Mucosa of stomach (tissue), 1 donor: Measurements from ENCODE around the gene ERAL1.

ENCODE experiments used
- H3K27me3 ChIP-seq: one replicate; pipeline ENCODE4 v1.7.0; 2013; ENCODE audit warnings: mild to moderate bottlenecking, low read length; ENCODE audit not compliant: control insufficient read depth, insufficient read depth
- H3K36me3 ChIP-seq: one replicate; pipeline ENCODE4 v1.7.0; 2013; ENCODE audit warnings: low read length; ENCODE audit not compliant: control insufficient read depth, insufficient read depth
- H3K4me1 ChIP-seq: one replicate; pipeline ENCODE4 v1.7.0; 2013; ENCODE audit warnings: mild to moderate bottlenecking, low read length; ENCODE audit not compliant: control insufficient read depth, insufficient read depth
- H3K4me3 ChIP-seq: one replicate; pipeline ENCODE4 v1.7.0; 2013; ENCODE audit warnings: low read length
- H3K9ac ChIP-seq: one replicate; pipeline ENCODE4 v1.7.0; 2013; ENCODE audit warnings: mild to moderate bottlenecking, low read length, moderate library complexity
- H3K9me3 ChIP-seq: one replicate; pipeline ENCODE4 v1.7.0; 2013; ENCODE audit warnings: mild to moderate bottlenecking, low read length, moderate library complexity; ENCODE audit not compliant: control insufficient read depth
- donor health status: Pancreatic carcinoma.

ERAL1 gene

DNA sequence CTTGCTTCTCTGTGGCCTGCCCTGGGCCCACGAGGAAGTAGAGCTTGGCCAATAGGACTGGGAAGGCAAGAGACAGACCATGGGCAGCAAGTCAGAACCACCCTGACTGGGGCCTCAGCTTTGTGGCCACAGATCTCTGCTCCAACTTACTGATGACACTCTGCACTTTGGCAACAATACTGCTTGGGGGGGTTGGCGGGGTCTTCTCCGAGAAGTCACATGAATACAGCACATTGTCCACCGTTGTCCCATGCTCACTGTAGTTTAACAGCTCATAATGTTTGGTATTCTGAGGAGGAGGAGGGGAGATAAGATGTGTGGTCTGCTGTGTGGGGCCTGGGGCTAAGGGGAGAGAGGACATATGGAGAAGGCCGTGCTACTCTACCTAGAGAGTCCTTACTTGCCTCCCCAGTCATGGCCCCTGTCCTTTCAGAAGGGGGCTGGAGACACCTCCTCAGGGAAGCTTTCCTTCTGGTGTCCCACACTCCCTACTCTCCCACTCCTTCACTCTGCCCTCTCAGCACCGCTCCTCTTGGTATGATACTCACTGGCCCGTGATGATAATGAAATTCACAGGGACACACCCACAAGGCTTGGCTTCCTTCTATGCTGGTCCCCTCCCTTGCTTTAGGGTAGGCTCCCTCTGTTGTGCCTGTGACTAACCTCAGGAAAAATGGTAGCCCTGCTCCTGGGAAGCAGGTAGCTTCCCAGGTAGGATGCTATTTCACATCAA is 52.1 kb downstream of the ERAL1 start:
- Histone ChIP-seq H3K36me3 (peaks cover 18% of the 10 kb centered on the region), H3K27me3 (no peaks in the 10 kb centered on the region), H3K9ac (no peak overlapping the region), H3K9me3 (no peaks in the 10 kb centered on the region), H3K4me3 (no peak overlapping the region), H3K4me1 (peaks cover 22% of the 10 kb centered on the region)

DNA sequence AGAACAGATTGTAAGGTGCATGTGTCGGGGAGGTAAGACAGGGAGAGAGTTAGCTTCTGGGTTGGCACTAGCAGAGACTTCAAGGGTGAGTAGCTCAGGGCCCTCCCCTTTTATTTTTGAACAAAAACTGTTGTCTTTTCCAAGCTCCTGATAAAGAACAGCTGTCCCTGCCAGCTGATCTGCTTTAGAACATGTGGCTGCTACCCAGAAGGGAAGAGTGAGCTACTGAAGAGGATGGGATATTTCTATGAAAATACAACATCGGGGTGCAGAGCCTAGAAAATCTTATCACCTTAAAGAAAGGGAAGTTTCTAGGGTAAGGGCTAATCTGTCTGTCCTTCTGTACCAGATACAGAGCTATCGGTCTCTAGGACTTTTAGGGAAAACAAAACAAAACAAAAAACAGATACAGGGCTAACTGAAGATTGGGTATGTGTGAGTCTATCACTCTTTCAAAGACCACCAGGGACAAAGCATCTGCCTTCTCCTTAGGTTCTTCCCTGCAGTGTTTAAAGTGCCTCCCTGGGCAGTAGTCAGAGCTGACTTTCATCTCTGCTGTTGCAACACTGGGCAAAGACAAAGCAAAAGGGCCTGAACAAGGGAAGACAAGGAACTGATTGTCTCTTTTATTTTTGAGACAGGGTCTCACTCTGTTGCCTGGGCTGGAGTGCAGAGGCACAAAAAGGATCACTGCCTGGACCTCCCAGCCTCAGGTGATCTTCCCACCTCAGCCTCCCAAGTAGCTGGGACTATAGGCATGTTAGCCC is 53.1 kb downstream of the ERAL1 start:
- peaks cover 27% of the 10 kb centered on the region for H3K4me1 ChIP-seq
- no peak overlapping the region for H3K4me3 ChIP-seq
- H3K36me3 ChIP-seq = peaks cover 22% of the 10 kb centered on the region
- H3K9ac ChIP-seq = no peak overlapping the region
- H3K27me3 ChIP-seq = no peaks in the 10 kb centered on the region
- no peaks in the 10 kb centered on the region for H3K9me3 ChIP-seq

DNA sequence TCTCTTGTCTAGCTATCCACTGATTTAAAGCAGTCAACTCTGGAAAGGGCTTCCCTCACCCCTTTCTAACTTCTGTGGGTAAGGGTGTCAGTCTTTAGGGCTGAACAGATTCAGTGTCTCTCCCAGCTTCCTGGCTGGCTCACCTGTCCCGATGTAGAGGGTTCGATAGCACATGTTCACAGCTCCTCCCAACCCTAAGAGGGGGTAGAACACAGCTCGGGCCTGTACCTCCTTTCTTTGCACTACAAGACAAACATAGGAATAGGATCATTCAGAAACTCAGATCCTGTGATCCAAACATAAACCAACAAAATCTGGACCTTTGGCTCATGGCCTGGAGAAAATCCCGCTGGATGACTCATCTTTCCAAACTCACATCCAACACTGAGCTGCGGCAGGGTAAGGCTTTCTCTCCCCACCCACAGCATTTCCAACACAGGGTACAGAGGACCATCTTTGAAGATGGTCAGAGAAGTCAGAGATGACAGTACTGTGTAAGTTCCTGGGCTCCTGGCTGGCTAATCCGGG is 53.9 kb downstream of the ERAL1 start:
- Histone ChIP-seq H3K9ac (no peak overlapping the region), H3K4me1 (peaks cover 20% of the 10 kb centered on the region), H3K27me3 (no peaks in the 10 kb centered on the region), H3K36me3 (peaks cover 28% of the 10 kb centered on the region), H3K4me3 (no peak overlapping the region), H3K9me3 (no peaks in the 10 kb centered on the region)

DNA sequence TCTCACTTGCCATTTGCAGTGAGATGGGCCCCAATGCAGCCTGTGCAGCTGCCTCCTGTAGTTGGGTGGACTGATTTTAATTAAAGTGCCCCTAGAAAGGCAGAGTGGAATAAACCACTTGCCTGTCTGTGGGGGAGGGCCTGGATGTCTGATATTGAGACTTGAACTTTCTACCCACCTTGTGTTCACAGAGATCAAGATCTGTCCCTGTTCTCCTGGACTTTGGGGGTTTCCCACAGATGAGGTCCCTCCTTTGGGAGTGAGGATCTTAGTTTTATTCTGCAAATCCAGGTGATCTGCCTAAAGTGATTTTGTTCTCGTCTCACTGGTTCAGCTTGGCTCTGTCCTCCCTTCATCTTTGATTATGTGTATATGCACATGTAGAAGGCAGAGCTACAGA is 55.7 kb downstream of the ERAL1 start:
- H3K36me3 ChIP-seq = peaks cover 33% of the 10 kb centered on the region
- H3K27me3 ChIP-seq = no peaks in the 10 kb centered on the region
- no peaks in the 10 kb centered on the region for H3K9me3 ChIP-seq

More for the DNA sequence above, 55.7 kb downstream of the ERAL1 start:
- Histone ChIP-seq H3K4me3 (no peak overlapping the region), H3K9ac (no peak overlapping the region), H3K4me1 (peaks cover 15% of the 10 kb centered on the region)
